ENCODE results near the gene PHLDA2. TPM values are rescaled to one million over a fixed set of nuclear protein-coding genes. Genes with fewer than 3 reads are reported as not detected.

PHLDA2 gene
- total RNA-seq, 1 experiment from 2014 or later: 101 TPM

- no peak for DNase-seq
- peak overlapping the region; percentile 57; the same call in 1 of the 2 replicates for H3K9ac ChIP-seq (ENCODE audit: low read length)
- peak overlapping the region; percentile 73 for H3K4me3 ChIP-seq (ENCODE audit: low read length)
- H2AFZ ChIP-seq (ENCODE audit: low read length): no peak overlapping the region
- H3K4me2 ChIP-seq (ENCODE audit: low read length): peak overlapping the region; percentile 93
- H3F3A ChIP-seq (ENCODE audit: low read length, unreplicated experiment): no peaks in the 10 kb centered on the region
- ChIA-PET CTCF (interaction anchor here (1.0 kb wide), 1 partner anchor 27 kb away, joined by 3 read pairs; no protein-coding TSS in a partner anchor), POLR2A (ENCODE audit: unreplicated experiment) (no interaction called here)
- no TSS peak for BruUV-seq (replicated peaks)
- no peaks in the 10 kb centered on the region for H3K79me2 ChIP-seq (ENCODE audit: low read length)
- TF ChIP-seq EZH2 (IDR thresholded peaks at IDR 0.05; ENCODE audit: low read length, unreplicated experiment) (no peak), EZH2phosphoT487 (IDR thresholded peaks at IDR 0.05; ENCODE audit: borderline replicate concordance, low read length) (no peak), CTCF (conservative IDR thresholded peaks at IDR 0.05; ENCODE audit: low read depth, low read length) (no peak)
- H3K9me2 ChIP-seq (replicated peaks; ENCODE audit: low read length): no peaks in the 10 kb centered on the region
- peaks cover 45% of the 10 kb centered on the region for H3K4me1 ChIP-seq (ENCODE audit: insufficient read depth, low read length)
- intact Hi-C loops (cut with micrococcal nuclease): no loop called here
- H4K20me1 ChIP-seq (ENCODE audit: low read length): no peaks in the 10 kb centered on the region
- no peaks in the 10 kb centered on the region for H3K9me3 ChIP-seq (ENCODE audit: low read length)
- H3K27me3 ChIP-seq (ENCODE audit: low read length): no peaks in the 10 kb centered on the region
- no peak overlapping the region for H3K27ac ChIP-seq (ENCODE audit: low read length)
- peak; percentile 1; the same call in 1 of the 2 replicates for ATAC-seq
- H3K36me3 ChIP-seq (ENCODE audit: low read depth, low read length): no peaks in the 10 kb centered on the region
Observed at GRCh38 chr11:2902784-2903671, 26.2 kb downstream of the PHLDA2 start.

- Histone ChIP-seq H3K36me3 (ENCODE audit: low read depth, low read length) (no peaks in the 10 kb centered on the region), H2AFZ (ENCODE audit: low read length) (peak overlapping the region; percentile 75), H3K4me2 (ENCODE audit: low read length) (peak overlapping the region; percentile 93), H3K4me1 (ENCODE audit: insufficient read depth, low read length) (peaks cover 45% of the 10 kb centered on the region), H3K27ac (ENCODE audit: low read length) (peak overlapping the region; percentile 16; the same call in 1 of the 2 replicates), H3K4me3 (ENCODE audit: low read length) (peak overlapping the region; percentile 73), H3F3A (ENCODE audit: low read length, unreplicated experiment) (no peaks in the 10 kb centered on the region), H4K20me1 (ENCODE audit: low read length) (no peaks in the 10 kb centered on the region), H3K9ac (ENCODE audit: low read length) (peak overlapping the region; percentile 57), H3K9me3 (ENCODE audit: low read length) (no peaks in the 10 kb centered on the region), H3K79me2 (ENCODE audit: low read length) (no peaks in the 10 kb centered on the region), H3K9me2 (replicated peaks; ENCODE audit: low read length) (no peaks in the 10 kb centered on the region), H3K27me3 (ENCODE audit: low read length) (no peaks in the 10 kb centered on the region)
- intact Hi-C loops (cut with micrococcal nuclease): no loop called here
- TSS peak; percentile 64 for BruUV-seq (replicated peaks)
- ATAC-seq (peak; percentile 86), DNase-seq (peak; percentile 90)
- TF ChIP-seq EZH2phosphoT487 (IDR thresholded peaks at IDR 0.05; ENCODE audit: borderline replicate concordance, low read length): no peak
- TF ChIP-seq CTCF (conservative IDR thresholded peaks at IDR 0.05; ENCODE audit: low read depth, low read length): no peak
- TF ChIP-seq EZH2 (IDR thresholded peaks at IDR 0.05; ENCODE audit: low read length, unreplicated experiment): no peak
- ChIA-PET CTCF (interaction anchor here (0.7 to 1.0 kb wide), 2 partner anchors 28 to 374 kb away, joined by 3 to 5 read pairs; no protein-coding TSS in a partner anchor), POLR2A (ENCODE audit: unreplicated experiment) (no interaction called here)
Observed at GRCh38 chr11:2901854-2902783, 27.1 kb downstream of the PHLDA2 start.
